HG03095 (cell line): ENCODE results near the gene MRPS11.
"Not testable (repeated sequence)": the region's sequence is repeated elsewhere in the genome, so short reads cannot be mapped to it uniquely, and the experiment has no call there.

ENCODE experiments used
- ATAC-seq: cut with Tn5 transposase; IDR thresholded peaks from one replicate; pipeline ENCODE4 v1.9.1; 2021; ENCODE audit warnings: moderate library complexity; ENCODE audit not compliant: unreplicated experiment

Gene MRPS11

DNA sequence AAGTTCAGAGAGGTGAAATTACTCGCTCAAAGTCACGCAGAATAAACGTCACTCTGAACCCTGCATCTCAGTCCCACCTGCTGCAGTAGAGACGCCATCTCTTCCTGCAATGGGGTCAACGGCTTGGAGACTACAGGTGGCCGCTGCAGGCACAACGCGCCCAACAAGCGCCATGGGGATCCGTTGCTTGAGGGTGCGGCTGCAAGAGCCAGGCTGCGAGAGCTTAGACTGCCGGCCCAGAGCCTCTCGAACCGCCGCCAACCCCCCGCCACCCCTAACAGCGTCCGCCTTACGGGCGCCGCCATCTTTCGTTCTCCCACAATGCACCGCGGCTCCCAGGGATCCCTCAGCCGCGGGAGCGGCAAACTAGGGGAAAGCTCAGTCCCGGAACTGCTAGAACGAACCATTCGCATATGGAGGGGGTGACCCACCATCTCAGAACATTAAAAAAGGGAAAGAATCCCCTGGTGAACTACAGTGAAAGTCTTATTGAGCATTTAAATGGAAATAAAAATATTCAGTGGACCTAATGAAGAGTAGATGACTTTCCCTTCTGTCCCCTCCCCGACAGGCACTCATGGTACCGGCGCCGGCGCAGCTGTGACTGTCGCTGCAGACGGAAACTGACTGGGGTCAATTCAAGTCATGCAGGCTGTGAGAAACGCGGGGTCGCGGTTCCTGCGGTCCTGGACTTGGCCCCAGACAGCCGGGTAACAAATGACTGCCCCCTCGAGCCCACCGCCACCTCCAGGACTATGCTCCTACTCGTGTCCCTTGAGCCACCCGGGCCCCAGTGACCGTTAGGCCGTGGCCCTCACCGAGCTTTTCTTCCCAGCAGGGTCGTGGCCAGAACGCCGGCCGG lies at the start of gene MRPS11, which contains the start of gene MRPL46:
Gene MRPS11, plus strand, starts transcription at position 636 of the 862 bp plus-strand sequence. Its CDS starts 10 bp downstream, at position 646.
Gene MRPL46, minus strand, starts transcription at position 316 of the 862 bp plus-strand sequence. Its CDS starts 11 bp downstream, at position 305.
- ATAC-seq, result peak; percentile 80

DNA sequence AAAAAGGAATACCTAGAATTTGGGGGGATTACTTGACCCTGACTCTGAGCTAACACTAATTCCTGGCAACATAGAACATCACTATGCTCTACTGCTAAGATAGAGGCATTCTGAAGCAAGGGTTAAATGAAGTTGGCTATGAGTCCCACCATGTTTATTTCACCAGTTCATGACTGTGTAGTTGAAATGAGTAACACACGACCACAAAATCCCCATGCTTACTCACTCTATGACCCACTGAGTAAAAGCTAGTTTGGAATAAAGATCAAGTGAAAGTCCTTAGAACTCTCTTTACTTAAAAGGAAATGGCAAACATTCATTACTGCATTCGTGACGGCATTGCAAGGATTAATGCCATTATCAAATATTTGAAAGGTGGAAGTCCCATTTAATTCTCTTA lies 47.7 kb upstream of the MRPS11 start:
- no peak for ATAC-seq

DNA sequence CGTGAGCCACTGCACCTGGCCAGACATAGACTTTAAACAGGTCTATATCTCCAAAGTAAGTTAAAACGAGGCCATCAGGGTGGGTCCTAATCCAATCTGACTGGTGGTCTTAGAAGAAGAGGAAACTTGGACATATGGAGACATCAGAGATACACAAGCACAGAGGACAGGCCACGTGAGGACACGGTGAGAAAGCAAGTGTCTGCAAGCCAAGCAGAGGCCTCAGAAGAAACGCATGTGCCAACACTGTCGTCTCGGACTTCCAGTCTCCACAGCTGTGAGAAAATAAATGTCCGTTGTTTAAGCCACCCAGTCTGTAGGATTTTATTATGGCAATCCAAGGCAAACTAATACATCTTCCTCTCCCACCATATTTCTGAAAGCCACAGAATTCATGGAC lies 44.2 kb upstream of the MRPS11 start:
- ATAC-seq, result no peak

DNA sequence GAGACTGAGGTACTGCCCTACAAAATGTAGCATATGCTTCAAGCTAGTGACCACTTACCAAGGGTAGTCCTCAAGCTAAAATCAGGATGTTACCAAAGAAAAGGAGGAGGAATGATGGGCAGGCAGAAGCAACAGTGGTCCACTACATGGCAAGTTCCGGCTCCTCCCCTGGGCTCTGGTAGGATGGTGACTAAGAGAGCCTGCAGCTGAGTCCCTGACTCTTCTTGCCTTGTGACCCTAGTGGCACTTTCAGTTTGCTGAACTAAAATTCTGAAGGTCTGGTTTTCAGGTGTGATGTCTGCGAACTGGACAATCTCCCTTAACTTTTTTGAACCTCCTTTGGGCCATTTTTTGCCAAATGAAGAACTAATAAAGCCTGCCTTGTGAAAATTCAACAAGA lies 41.2 kb upstream of the MRPS11 start:
- no peak for ATAC-seq

DNA sequence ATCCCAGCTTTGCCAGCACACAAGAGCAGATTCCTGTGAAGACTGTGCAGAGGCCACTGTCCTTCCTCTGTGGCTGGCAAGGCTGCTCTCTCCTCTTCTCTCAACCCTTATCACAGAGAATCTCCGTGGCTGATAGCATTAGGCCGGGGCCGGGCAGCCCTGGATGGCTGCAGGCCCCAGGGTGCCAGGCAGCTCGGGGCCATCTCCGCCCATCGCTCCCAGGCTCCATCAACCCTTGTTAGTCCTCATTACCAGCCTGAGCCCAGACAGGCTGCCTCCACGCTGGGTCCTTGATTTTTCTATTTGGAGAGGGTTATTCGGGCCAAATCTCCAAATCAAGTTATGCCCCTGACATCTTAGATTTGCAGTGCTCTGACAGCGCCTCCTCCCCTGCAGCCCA lies 39.5 kb upstream of the MRPS11 start:
- ATAC-seq, result no peak

DNA sequence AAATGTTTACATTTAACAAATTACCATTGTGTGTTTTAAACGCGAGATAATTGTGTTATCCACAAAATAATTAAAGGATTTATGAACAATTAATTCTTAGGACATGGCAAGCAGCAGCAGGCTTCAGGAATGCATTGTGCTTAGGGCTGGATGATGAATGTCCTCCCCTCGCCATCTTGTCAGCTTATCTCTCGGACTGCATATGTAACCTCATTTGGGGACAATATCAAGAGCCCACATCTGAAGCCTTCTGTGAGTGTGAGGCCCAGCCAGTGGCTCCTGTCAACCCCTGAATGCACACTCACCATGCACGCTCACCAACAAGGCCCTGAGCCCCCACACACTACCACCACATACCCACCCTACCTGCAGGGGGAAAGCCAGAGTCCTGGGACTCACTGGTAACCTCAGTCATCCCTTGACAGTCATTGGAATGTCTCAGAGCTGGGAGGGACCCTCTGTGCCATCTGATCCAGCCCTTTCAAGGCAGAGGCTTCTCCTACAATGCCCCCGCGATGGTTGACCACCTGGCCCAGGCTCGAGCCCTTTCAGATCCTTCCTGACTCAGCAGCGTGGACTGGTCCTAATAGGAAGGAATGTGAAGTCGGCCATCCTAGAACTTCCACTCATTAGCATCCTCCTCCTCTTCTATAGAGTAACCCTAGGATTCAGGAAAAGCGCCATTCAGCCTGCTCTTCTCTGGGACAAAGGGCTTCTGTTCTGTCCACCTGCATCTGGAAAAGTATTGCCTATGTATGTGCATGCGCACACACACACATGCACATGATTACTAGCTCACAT lies 38.5 kb upstream of the MRPS11 start:
- no peak for ATAC-seq

DNA sequence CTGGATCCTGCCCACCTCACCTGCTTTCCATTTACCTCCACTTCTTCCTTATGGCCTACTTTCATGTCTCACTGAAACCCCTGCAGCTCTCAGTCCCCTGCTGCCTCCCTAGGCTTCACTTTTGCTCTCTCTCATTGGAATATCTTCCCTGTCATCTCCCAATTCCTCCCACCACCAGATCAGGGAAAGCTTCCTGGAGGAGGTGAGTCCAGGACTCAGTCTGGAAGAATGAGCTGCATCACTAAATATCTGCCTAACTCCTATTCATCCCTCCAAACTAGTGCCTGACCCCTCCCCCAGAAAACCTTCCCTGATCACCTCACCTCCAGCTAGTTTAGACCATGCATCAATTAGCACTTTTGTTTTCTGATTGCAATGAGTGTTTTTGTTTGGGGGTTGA lies 37.5 kb upstream of the MRPS11 start:
- no peak for ATAC-seq

DNA sequence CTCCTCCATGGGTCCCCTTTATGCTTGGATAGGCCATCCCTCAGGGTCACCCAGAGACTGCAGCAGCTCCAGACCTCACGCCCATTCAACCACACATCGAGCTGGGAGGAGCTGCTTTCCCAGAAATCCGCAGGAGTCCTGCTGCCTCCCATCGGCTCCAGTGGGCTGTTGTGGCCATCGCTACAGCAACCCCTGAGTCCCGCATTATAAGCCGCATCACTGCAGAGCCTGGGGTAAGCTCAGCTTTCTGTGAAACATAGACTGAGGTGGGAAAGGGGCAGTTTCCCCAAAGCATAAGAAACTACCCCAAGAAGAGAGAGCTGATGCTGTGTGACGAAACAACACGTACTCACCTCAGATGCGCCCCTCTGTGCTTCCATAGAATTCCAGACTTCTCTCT lies 36.1 kb upstream of the MRPS11 start:
- no peak for ATAC-seq

DNA sequence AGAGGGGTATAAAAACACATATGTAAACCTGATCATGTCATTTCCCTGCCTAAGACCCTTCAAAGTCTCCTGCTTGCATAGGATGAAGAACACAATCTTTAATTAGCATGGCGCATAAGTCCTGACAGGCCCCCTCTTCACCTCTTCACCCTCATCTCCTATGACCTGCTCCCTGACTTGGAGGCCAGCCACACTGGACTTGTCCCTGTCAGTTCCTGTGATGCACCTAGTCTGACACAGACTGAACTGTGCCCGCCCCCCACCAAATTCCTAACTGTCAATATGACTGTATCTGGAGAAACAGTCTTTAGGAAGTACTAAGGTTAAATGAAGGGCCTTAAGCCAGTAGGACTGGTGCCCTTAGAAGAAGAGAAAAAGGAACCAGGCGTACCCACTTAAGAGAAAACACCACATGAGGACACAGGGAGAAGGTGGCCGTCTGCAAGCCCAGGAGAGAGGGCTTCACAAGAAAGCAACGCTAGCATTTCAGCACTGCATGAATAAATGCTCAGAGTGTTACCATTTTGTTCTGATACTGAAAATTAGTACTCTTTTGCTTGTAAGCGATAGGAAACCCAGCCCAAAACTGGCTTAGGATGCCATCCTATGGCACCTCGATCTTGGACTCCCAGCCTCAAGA lies 34.3 kb upstream of the MRPS11 start:
- no peak for ATAC-seq

DNA sequence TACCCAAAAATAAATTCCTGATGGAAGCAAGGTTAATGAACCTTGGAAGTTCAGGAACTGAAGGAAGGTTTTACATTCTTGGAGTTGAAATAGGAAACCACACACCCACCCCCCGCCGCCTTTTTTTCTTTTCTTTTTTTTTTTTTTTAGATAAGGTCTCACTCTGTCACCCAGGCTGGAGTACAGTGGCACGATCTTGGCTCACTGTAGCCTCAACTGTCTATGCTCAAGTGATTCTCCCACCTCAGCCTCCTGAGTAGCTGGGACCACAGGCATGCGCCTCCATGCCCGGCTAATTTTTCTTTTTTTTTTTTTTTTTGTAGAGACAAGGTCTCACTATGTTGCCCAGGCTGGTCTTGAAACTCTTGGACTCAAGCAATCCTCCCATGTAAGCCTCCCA lies 33.4 kb upstream of the MRPS11 start:
- ATAC-seq, result not testable (repeated sequence)

DNA sequence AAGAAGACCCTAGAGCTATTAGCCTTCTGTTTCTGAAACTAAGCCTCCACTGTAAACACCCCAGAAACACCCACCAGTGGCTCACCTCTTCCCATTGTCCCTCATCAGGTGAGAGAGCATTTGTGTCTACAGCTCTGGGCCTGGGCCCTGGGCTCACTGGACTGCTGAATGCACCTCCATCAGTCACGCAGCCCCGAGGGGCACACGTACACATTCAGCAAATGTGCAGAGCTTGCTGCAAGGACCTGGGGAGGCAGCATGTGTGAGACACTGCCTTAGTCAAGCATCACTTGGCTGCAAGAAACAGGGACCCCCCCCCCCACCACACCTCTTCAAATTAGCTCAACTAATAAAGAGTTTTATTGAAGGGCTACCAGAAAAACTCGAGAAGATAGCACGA lies 29.3 kb upstream of the MRPS11 start:
- no peak for ATAC-seq

DNA sequence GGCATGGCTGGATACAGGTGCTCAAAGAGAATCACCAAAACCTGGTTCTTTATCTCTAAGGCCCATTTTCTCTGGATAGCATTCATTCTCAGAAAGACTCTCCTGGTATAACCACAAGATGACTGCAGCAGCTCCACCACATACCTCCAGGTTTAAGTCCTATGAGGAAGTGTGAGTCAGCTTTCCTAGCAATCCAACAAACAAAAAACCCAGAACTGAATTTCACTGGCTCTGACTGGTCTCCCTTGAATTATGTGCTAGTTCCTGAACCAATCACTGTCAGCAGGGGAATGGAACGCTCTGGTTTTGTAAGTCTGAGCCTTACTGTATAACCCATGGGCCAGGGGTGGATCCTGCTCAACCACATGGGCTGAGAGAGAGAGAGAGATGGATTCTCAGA lies 27.5 kb upstream of the MRPS11 start:
- ATAC-seq, result no peak

- ATAC-seq, result no peak
Observed at GRCh38 chr15:88441076-88441730, 26.3 kb upstream of the MRPS11 start.

GRCh38 chr15:88447206-88447605 lies 20.3 kb upstream of the MRPS11 start:
- ATAC-seq, result no peak

DNA sequence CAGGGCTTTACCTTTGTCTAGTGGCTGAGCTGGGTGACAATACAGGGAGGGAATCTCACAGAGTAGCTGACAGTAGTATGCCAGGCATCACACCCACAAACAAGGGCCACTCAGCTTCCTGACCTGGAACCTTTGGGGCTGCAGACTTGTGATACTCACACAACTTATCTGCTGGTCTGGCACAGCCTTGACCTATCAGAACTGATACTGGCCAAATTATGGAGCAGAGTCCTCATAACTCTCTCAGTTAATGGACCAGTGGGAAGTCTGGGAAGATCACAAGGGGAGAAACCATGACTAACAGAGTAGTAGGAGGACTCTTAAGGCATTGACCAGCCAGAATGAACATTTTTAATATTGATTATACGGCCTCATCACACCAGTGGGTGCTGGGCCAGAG lies 19.8 kb upstream of the MRPS11 start:
- no peak for ATAC-seq

DNA sequence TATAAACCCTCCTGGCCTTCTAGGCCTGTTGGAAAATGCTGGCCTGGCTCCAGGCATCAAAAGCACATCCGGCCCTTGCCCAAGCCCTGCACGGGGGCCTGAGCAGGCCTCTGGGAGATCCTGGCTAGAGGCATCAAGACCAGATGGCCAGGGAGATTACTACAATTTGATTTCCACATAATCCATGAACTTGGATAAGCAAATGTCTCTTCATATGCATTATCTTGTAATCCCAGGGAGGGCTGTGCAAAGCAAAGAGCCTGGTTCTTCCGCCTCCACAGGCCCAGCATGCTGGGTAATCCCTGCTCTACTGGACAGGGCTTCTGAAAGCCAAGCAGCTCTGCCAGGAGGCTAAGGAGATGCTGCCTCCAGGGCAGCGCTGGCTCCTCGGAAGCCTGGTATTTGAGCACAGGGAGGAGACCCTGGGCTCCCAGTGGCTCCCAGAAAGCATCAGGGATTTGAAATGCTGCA lies 18.5 kb upstream of the MRPS11 start:
- ATAC-seq, result no peak

DNA sequence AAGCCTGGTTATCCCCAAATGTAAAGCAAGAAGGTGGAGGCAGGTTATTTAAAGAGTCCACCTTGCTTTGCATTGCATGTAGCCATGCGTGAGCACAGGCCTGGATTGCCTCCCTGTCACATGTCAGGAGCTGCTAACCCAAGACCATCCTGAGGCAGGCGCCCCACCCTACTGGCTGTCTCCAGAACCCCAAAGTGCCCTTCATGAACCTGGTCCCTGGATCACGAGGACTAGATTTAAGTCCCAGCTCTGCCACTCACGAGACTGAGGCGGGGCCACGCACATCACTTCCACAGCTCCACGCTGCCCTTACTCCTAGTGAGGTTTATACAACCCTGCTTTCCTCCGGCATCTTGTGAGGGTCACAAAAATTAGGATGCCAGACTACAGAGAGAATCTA lies 17.9 kb upstream of the MRPS11 start:
- no peak for ATAC-seq

DNA sequence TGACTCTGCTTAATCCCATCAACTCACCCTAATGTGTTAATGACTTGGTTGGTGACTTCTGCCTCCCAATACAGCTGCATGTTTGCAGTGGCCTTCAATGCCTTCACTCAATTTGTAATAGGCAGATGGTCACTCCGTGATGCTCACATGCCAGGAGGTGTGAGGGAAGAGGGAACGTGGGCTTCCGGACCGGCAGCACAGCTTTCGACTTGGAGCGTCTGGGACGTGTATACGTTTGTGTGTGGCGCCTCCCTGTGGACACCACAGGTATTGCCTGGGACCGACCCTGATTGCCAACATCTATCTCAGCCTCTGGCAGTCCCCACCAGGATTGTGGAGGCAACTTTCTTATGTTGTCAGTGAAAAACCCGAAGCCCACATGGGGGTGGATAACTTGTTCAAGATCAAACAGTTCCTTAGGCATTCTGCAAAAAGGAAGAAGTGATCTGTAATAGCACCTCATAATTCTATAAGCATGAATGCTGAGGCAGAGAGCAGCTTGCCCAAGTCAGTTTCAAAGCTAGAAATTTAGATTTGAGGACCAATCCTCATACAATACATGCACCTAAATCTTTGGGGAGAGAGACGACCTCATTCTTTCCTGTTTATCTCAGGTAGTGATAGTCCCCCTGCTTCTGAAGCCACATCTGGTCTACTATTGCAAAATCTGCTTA lies 17.2 kb upstream of the MRPS11 start:
- peak; percentile 53 for ATAC-seq

DNA sequence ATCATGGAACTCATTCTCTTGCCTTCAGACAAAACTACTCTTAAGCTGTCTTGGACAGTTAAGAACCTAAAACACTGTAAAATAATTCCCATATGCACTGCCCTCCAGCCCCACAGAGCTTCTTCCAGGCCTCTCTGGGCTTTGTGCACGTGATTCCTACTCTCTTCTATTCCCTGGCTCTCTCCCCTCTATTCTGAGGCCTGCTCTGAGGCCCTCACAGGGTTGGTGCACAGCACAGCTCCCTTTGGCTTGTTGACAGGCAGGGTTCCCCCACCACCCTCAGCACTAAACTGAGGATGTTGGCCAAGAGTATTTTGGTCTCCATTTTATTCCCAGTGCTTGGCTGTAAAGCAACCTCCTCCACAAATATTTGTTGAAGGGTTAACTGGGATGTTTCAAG lies 13.9 kb upstream of the MRPS11 start:
- ATAC-seq, result no peak

DNA sequence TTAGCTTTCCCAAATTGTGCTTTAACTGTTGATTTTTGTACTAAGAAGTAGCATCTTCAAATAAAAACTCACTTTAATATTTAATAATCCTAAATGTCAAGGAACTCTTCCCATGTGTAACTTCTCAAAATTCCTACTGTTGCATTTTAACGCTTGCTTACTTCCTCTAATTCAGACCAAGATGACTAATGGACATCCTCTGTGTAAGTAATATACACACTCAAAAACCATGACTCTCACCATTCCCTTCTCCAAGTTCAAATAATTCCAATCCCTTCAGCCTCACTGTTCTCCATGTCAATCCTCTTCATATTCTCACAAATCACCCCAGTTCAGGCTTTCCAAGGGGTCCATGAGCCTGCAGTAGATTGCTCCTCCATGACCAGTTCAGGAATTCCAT lies 13.3 kb upstream of the MRPS11 start:
- ATAC-seq, result no peak
